Activated T-cell treated with anti-CD3 and anti-CD28 coated beads, Interleukin-2, amount 50 U/mL, for 72 hours (primary cell): Measurements from ENCODE around the gene NDC1. TPM values are rescaled to one million over a fixed set of nuclear protein-coding genes. Genes with fewer than 3 reads are reported as not detected.
A peak's percentile ranks its signal among the peaks of the same experiment; 100 is the strongest.

Experiments used
- ATAC-seq, 2 donors: fragments of 150-1000 bp; cut with Tn5 transposase; replicated peaks in 1 of 2; 2 replicates each; pipeline ENCODE4 v1.10.0; 2021; ENCODE audit warnings: moderate library complexity in 2 of 2, mild to moderate bottlenecking in 1 of 2
- DNase-seq, 2 donors: peaks; one replicate each; pipeline ENCODE4 v3.0.0; 2021 to 2022; ENCODE audit warnings: mixed read lengths in 1 of 2
- H3K27ac Mint-ChIP-seq: one replicate; pipeline ENCODE4 v1.8.0; 2022; ENCODE audit warnings: mild to moderate bottlenecking, moderate library complexity, mixed read lengths
- H3K27me3 Mint-ChIP-seq: one replicate; pipeline ENCODE4 v1.8.0; 2022; ENCODE audit warnings: low read depth, mixed read lengths
- H3K36me3 Mint-ChIP-seq, 2 donors: one replicate each; pipeline ENCODE4 v1.8.0; 2022; ENCODE audit warnings: mixed read lengths in 2 of 2, mild to moderate bottlenecking in 1 of 2; ENCODE audit not compliant: insufficient read depth in 2 of 2
- H3K4me1 Mint-ChIP-seq: one replicate; pipeline ENCODE4 v1.8.0; 2022; ENCODE audit warnings: low read depth, mixed read lengths
- H3K4me3 Mint-ChIP-seq, 2 donors: one replicate each; pipeline ENCODE4 v1.8.0; 2022; ENCODE audit warnings: mild to moderate bottlenecking in 2 of 2, mixed read lengths in 2 of 2, moderate library complexity in 2 of 2
- H3K9me3 Mint-ChIP-seq, 2 donors: one replicate each; pipeline ENCODE4 v1.8.0; 2022; ENCODE audit warnings: mixed read lengths in 2 of 2
- total RNA-seq, 2 donors: library from RNA; stranded (reverse); gene quantifications; one replicate each; pipeline ENCODE4 v1.2.3, GENCODE V29; 2022

Gene NDC1
- total RNA-seq, 2 donors from 2014 or later, result 17.1 to 22.8 TPM

- H3K36me3 Mint-ChIP-seq, result peaks cover 6 to 9% of the 10 kb centered on the region in 2 donors
- DNase-seq, result no peak
- peaks cover 5% of the 10 kb centered on the region in 2 donors for H3K9me3 Mint-ChIP-seq
- no peak overlapping the region for H3K27ac Mint-ChIP-seq
- no peaks in the 10 kb centered on the region for H3K4me1 Mint-ChIP-seq
- no peak for ATAC-seq
- no peak overlapping the region for H3K4me3 Mint-ChIP-seq
- peaks cover 56% of the 10 kb centered on the region for H3K27me3 Mint-ChIP-seq
Measured at GRCh38 chr1:53740621-53741105, 97.4 kb downstream of the NDC1 start.

DNA sequence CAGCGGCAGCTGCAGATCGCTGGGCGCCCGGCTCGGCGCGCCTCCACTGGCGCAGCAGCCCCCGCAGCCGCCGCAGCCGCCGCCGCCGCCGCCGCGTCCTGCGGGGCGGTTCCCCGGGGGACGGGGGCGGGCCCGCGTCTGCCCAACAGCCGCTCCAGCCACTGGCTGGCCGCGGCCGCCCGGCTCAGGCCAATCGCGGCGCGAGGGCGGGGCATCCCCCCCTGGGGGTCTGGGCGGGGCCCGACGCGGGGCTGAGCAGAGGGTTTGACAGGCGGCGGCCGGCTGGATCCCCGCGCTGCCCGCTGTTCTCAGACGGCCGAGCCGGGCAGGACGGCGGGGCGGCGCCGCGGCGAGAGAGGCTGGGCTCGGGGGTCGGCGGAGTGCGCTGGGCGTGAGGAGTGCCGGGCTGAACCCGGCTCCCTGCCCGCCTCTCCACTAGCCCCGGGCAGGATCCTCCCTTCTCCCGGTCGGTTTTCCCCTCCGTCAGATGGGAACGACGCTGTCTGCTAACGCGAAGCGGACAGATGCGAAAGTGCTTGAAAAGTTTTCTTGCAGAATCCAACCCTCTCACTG lies 98.9 kb downstream of the NDC1 start, which contains the start of gene GLIS1:
GLIS1 (minus strand) TSS at position 56 of the 573 bp plus-strand sequence. CDS start 1,100 bp downstream, outside the sequence.
- peak; percentile 94 to 95 for ATAC-seq
- DNase-seq, result peak; percentile 73 to 74
- Mint-ChIP-seq H3K4me1 (no peaks in the 10 kb centered on the region), H3K27me3 (peaks cover 56% of the 10 kb centered on the region), H3K4me3 (peak within 1 kb of the TSS; percentile 65 to 75), H3K27ac (no peak within 1 kb of the TSS), H3K36me3 (peaks cover 6 to 9% of the 10 kb centered on the region in 2 donors), H3K9me3 (peaks cover 5% of the 10 kb centered on the region in 2 donors)

DNA sequence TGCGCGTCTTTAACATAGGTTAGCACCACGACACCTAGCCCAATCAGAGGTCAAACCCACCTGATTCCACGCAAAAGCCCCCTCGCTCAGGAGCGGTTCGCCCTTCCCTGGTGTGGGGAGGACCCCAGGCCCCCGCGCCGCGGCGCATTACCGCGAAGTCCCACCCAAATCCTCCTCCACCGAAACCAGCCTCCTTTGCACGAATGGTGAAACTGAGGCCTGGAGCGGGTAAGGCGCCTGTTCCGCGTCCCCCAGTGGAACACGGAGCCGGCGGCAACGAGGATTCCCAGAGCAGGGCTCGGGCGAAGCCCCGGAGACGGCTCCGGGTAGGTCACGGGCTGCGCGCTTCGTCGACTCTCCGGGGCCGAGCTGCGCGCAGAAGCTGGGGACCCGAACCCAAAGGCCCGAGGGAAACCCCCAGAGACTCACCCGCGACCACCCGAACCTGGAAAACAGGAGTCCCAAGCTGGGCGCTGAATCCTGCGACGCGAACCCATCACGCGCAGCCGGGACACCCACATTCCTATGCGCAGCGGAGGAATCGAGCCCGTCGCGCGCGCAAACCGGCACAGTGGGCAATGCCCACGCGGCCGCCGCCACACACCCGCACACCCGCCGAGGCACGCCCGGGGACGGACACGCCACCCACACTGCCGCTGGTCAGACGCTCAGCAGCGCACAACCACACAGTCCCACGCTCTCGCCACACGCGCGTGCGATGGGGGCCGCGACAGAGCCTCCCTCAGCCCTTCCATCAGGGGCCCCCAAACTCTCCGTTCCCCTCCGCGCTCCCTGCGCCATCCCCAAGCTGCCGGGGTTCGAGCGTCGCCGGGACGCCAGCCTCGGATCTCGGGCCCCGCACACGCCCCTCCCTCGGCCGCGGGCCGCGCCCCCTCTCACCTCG lies 99.6 kb downstream of the NDC1 start:
- peak; percentile 23 to 38 for ATAC-seq
- peak in 1 of 2 donors; percentile 10 for DNase-seq
- H3K4me1 Mint-ChIP-seq, result no peaks in the 10 kb centered on the region
- peaks cover 52% of the 10 kb centered on the region for H3K27me3 Mint-ChIP-seq
- peak overlapping the region; percentile 55 to 59 for H3K4me3 Mint-ChIP-seq
- H3K36me3 Mint-ChIP-seq, result peaks cover 6 to 9% of the 10 kb centered on the region in 2 donors
- H3K9me3 Mint-ChIP-seq, result peaks cover 5% of the 10 kb centered on the region in 2 donors
- no peak overlapping the region for H3K27ac Mint-ChIP-seq

- H3K9me3 Mint-ChIP-seq, result peaks cover under 1 to 1% of the 10 kb centered on the region in 2 donors
- no peaks in the 10 kb centered on the region for H3K4me1 Mint-ChIP-seq
- peaks cover under 1 to 4% of the 10 kb centered on the region in 2 donors for H3K36me3 Mint-ChIP-seq
- ATAC-seq, result no peak
- no peak overlapping the region for H3K27ac Mint-ChIP-seq
- peak overlapping the region; percentile 36 to 55 for H3K4me3 Mint-ChIP-seq
- H3K27me3 Mint-ChIP-seq, result peaks cover 45% of the 10 kb centered on the region
- peak in 1 of 2 donors; percentile 10 for DNase-seq
Measured at GRCh38 chr1:53737648-53738204, 100.4 kb downstream of the NDC1 start.

GRCh38 chr1:53736290-53736689 lies 101.8 kb downstream of the NDC1 start:
- DNase-seq (no peak), ATAC-seq (no peak)
- Mint-ChIP-seq H3K27ac (no peak overlapping the region), H3K27me3 (peaks cover 37% of the 10 kb centered on the region), H3K4me1 (no peaks in the 10 kb centered on the region), H3K36me3 (no peaks in the 10 kb centered on the region), H3K9me3 (no peaks in the 10 kb centered on the region), H3K4me3 (no peak overlapping the region)

GRCh38 chr1:53735681-53736080 lies 102.4 kb downstream of the NDC1 start:
- H3K36me3 Mint-ChIP-seq, result no peaks in the 10 kb centered on the region
- H3K27ac Mint-ChIP-seq, result no peak overlapping the region
- no peaks in the 10 kb centered on the region for H3K9me3 Mint-ChIP-seq
- peaks cover 35% of the 10 kb centered on the region for H3K27me3 Mint-ChIP-seq
- no peaks in the 10 kb centered on the region for H3K4me1 Mint-ChIP-seq
- no peak for ATAC-seq
- H3K4me3 Mint-ChIP-seq, result no peak overlapping the region
- DNase-seq, result no peak

DNA sequence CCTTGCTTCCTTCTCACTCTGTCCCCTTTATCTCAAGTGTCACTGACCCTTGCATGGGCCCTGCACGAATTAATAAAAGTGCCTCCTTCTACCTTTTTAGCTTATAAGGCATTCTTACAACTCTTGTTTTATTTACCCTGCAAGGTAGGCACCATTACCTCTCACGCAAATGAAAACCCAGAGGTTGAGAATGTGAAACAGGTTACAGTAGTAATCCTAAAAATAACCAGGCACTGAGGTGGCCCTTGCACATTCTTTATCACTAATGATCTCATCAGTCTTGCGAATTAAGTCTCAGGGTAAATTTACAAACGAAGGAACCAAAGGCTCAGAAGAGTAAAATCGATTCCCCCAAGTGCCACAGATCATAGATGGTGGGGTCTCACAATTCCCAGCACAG lies 102.8 kb downstream of the NDC1 start:
- no peaks in the 10 kb centered on the region for H3K36me3 Mint-ChIP-seq
- ATAC-seq, result no peak
- no peaks in the 10 kb centered on the region for H3K9me3 Mint-ChIP-seq
- no peak overlapping the region for H3K4me3 Mint-ChIP-seq
- H3K27me3 Mint-ChIP-seq, result peaks cover 31% of the 10 kb centered on the region
- no peak for DNase-seq
- H3K4me1 Mint-ChIP-seq, result no peaks in the 10 kb centered on the region
- no peak overlapping the region for H3K27ac Mint-ChIP-seq

GRCh38 chr1:53734650-53735211 lies 103.4 kb downstream of the NDC1 start:
- no peak for ATAC-seq
- Mint-ChIP-seq H3K36me3 (no peaks in the 10 kb centered on the region), H3K4me3 (no peak overlapping the region), H3K27ac (no peak overlapping the region), H3K9me3 (no peaks in the 10 kb centered on the region), H3K4me1 (no peaks in the 10 kb centered on the region), H3K27me3 (peaks cover 26% of the 10 kb centered on the region)
- no peak for DNase-seq

DNA sequence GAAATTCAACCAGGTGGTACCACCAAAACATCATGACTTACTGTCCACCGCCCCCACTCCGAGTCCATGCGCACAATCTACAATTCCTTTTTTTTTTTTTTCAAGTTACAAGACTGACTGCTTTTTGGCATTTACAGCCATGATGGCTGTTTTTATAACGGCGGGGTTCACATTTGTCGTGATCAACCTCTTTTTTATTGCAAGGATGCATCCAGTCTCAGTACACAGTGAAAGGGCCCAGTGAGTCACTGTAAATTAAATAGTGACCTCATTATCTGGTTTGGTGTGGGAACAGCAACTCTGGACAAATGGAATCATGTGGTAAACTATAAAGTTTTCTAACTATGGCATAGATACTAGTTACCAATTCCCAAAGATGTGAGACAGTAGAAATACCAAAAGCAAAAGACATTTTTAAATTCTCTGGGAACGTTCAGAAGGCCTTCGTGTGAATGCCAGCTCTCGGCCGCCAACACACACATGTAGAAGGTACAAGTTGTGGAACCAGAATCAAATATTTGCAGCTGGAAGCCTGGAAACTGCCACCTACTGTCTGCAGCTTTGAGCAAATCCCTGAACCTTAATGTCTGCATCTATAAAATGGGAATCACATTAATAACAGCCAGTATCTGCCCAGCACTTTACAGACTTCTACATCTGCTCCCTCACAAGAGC lies 104.0 kb downstream of the NDC1 start:
- H3K4me3 Mint-ChIP-seq, result no peak overlapping the region
- peaks cover 23% of the 10 kb centered on the region for H3K27me3 Mint-ChIP-seq
- DNase-seq, result no peak

GRCh38 chr1:53733447-53733931 lies 104.6 kb downstream of the NDC1 start:
- Mint-ChIP-seq H3K27ac (no peak overlapping the region), H3K27me3 (peaks cover 23% of the 10 kb centered on the region), H3K4me3 (no peak overlapping the region), H3K4me1 (no peaks in the 10 kb centered on the region), H3K36me3 (no peaks in the 10 kb centered on the region), H3K9me3 (no peaks in the 10 kb centered on the region)
- no peak for DNase-seq
- no peak for ATAC-seq

More for the DNA sequence above, 104.0 kb downstream of the NDC1 start:
- no peaks in the 10 kb centered on the region for H3K9me3 Mint-ChIP-seq
- H3K4me1 Mint-ChIP-seq, result no peaks in the 10 kb centered on the region
- no peaks in the 10 kb centered on the region for H3K36me3 Mint-ChIP-seq
- H3K27ac Mint-ChIP-seq, result no peak overlapping the region
- no peak for ATAC-seq

DNA sequence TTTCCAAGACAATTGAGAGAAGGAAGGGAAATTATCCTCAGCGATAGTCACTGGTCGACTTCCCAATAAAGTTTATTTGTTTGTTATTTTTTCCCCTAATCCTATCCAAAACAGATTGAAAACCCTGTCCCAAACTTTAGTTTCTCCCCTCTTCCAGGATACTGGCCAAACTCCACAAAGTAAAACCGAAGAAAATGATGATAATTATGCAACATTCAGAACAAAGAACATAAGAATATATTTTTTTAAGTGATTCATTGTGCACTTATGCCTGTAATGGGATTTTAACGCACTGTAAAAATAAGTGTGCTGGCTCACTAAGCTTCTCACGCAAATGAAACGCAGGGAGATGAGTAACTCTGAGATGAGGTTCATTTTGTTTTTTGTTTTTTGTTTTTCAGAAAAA lies 105.2 kb downstream of the NDC1 start:
- no peaks in the 10 kb centered on the region for H3K4me1 Mint-ChIP-seq
- H3K9me3 Mint-ChIP-seq, result no peaks in the 10 kb centered on the region
- no peak overlapping the region for H3K27ac Mint-ChIP-seq
- no peaks in the 10 kb centered on the region for H3K36me3 Mint-ChIP-seq
- ATAC-seq (no peak), DNase-seq (no peak)
- no peak overlapping the region for H3K4me3 Mint-ChIP-seq
- peaks cover 23% of the 10 kb centered on the region for H3K27me3 Mint-ChIP-seq

- H3K27me3 Mint-ChIP-seq, result peaks cover 23% of the 10 kb centered on the region
- H3K27ac Mint-ChIP-seq, result no peak overlapping the region
- ATAC-seq (no peak), DNase-seq (no peak)
- no peaks in the 10 kb centered on the region for H3K4me1 Mint-ChIP-seq
- no peaks in the 10 kb centered on the region for H3K36me3 Mint-ChIP-seq
- H3K4me3 Mint-ChIP-seq, result no peak overlapping the region
- H3K9me3 Mint-ChIP-seq, result no peaks in the 10 kb centered on the region
Measured at GRCh38 chr1:53732409-53732808, 105.7 kb downstream of the NDC1 start.
